Parathyroid adenoma (tissue), 2 donors: ENCODE measurements around the gene PSPN.

Experiments
- H2AFZ ChIP-seq: fragments of 300-600 bp; sonication (generic); one replicate; pipeline ENCODE4 v1.7.0; 2017; ENCODE audit warnings: antibody characterized with exemption, mild to moderate bottlenecking
- H3K27ac ChIP-seq: fragments of 300-600 bp; sonication (generic); one replicate; pipeline ENCODE4 v1.7.0; 2017
- H3K27me3 ChIP-seq: fragments of 300-600 bp; sonication (generic); one replicate; pipeline ENCODE4 v1.7.0; 2017; ENCODE audit warnings: low read length; ENCODE audit not compliant: control insufficient read depth, insufficient read depth
- H3K36me3 ChIP-seq: fragments of 300-600 bp; sonication (generic); one replicate; pipeline ENCODE4 v1.7.0; 2017; ENCODE audit warnings: low read length; ENCODE audit not compliant: control insufficient read depth, insufficient read depth
- H3K4me1 ChIP-seq: fragments of 300-600 bp; sonication (generic); one replicate; pipeline ENCODE4 v1.7.0; 2017; ENCODE audit warnings: control low read depth
- H3K4me2 ChIP-seq: fragments of 300-600 bp; sonication (generic); one replicate; pipeline ENCODE4 v1.7.0; 2017; ENCODE audit warnings: low read length
- H3K4me3 ChIP-seq: fragments of 300-600 bp; sonication (generic); one replicate; pipeline ENCODE4 v1.7.0; 2017; ENCODE audit warnings: low read depth, low read length
- H3K79me2 ChIP-seq: fragments of 300-600 bp; sonication (generic); one replicate; pipeline ENCODE4 v1.7.0; 2017; ENCODE audit warnings: control low read depth
- H3K9ac ChIP-seq: fragments of 300-600 bp; sonication (generic); one replicate; pipeline ENCODE4 v1.7.0; 2017; ENCODE audit warnings: mild to moderate bottlenecking
- H3K9me3 ChIP-seq: fragments of 300-600 bp; sonication (generic); one replicate; pipeline ENCODE4 v1.7.0; 2017; ENCODE audit warnings: low read length; ENCODE audit not compliant: control insufficient read depth
- CTCF ChIP-seq: fragments of 300-600 bp; sonication (generic); IDR thresholded peaks from one replicate; pipeline ENCODE4 v1.7.0; 2017; ENCODE audit warnings: antibody characterized with exemption, mild to moderate bottlenecking
- donor health status: primary hyperparathyroidism.

The PSPN gene

GRCh38 chr19:6375411-6376010 is at the start of gene PSPN:
Gene PSPN, minus strand, starts transcription at chr19:6375933. Its CDS starts 84 bp downstream, at chr19:6375849.
- Histone ChIP-seq H3K27ac (no peak within 1 kb of the TSS), H3K79me2 (no peaks in the 10 kb centered on the region), H3K4me3 (no peak within 1 kb of the TSS), H3K9me3 (no peaks in the 10 kb centered on the region), H3K4me2 (no peak within 1 kb of the TSS), H3K9ac (no peak within 1 kb of the TSS), H3K27me3 (no peaks in the 10 kb centered on the region), H3K36me3 (no peaks in the 10 kb centered on the region), H2AFZ (no peak within 1 kb of the TSS), H3K4me1 (no peaks in the 10 kb centered on the region)
- no peak for TF ChIP-seq CTCF

GRCh38 chr19:6424939-6425731 is 49.4 kb upstream of the PSPN start:
- Histone ChIP-seq H3K27ac (peak overlapping the region; percentile 70), H3K79me2 (peaks cover 22% of the 10 kb centered on the region), H3K9ac (no peak overlapping the region), H3K27me3 (no peaks in the 10 kb centered on the region), H3K4me2 (peak overlapping the region; percentile 50), H2AFZ (peak overlapping the region; percentile 92), H3K36me3 (no peaks in the 10 kb centered on the region), H3K4me1 (peaks cover 13% of the 10 kb centered on the region), H3K4me3 (peak overlapping the region; percentile 43), H3K9me3 (no peaks in the 10 kb centered on the region)
- TF ChIP-seq CTCF: no peak

GRCh38 chr19:6424195-6424938 is 48.6 kb upstream of the PSPN start, which contains the start of gene KHSRP:
Gene KHSRP, minus strand, starts transcription at chr19:6424811. Its CDS starts 110 bp downstream, at chr19:6424701.
- Histone ChIP-seq H3K36me3 (no peaks in the 10 kb centered on the region), H3K4me2 (peak within 1 kb of the TSS; percentile 62), H3K9ac (peak within 1 kb of the TSS; percentile 46)

GRCh38 chr19:6423499-6424194 is 47.9 kb upstream of the PSPN start:
- H3K27ac ChIP-seq: peak overlapping the region; percentile 51
- peak overlapping the region; percentile 62 for H3K4me2 ChIP-seq
- peaks cover 13% of the 10 kb centered on the region for H3K4me1 ChIP-seq
- no peaks in the 10 kb centered on the region for H3K27me3 ChIP-seq
- H3K9me3 ChIP-seq: no peaks in the 10 kb centered on the region
- H2AFZ ChIP-seq: no peak overlapping the region
- H3K9ac ChIP-seq: peak overlapping the region; percentile 46
- peak overlapping the region; percentile 65 for H3K4me3 ChIP-seq
- peaks cover 22% of the 10 kb centered on the region for H3K79me2 ChIP-seq
- H3K36me3 ChIP-seq: no peaks in the 10 kb centered on the region
- TF ChIP-seq CTCF: no peak

More at GRCh38 chr19:6424195-6424938, 48.6 kb upstream of the PSPN start, which contains the start of gene KHSRP:
- Histone ChIP-seq H2AFZ (peak within 1 kb of the TSS; percentile 92), H3K4me1 (peaks cover 13% of the 10 kb centered on the region), H3K79me2 (peaks cover 22% of the 10 kb centered on the region), H3K4me3 (peak within 1 kb of the TSS; percentile 65), H3K9me3 (no peaks in the 10 kb centered on the region), H3K27me3 (no peaks in the 10 kb centered on the region), H3K27ac (peak within 1 kb of the TSS; percentile 70)
- TF ChIP-seq CTCF: no peak
